ENCODE results near the gene RNF8.
"Not testable (repeated sequence)": the region's sequence is repeated elsewhere in the genome, so short reads cannot be mapped to it uniquely, and the experiment has no call there.

Gene RNF8

GRCh38 chr6:37396571-37397180 lies 42.9 kb downstream of the RNF8 start:
- DNase-seq (ENCODE audit: low read depth in 3 of 3, low spot score in 1 of 3), result no peak

- no peak for DNase-seq (ENCODE audit: low read depth in 3 of 3, low spot score in 1 of 3)
These were observed 45.3 kb downstream of the RNF8 start for GRCh38 chr6:37399131-37399530.

- no peak for DNase-seq (ENCODE audit: low read depth in 3 of 3, low spot score in 1 of 3)
These were observed 46.2 kb downstream of the RNF8 start for GRCh38 chr6:37399795-37400490.

DNA sequence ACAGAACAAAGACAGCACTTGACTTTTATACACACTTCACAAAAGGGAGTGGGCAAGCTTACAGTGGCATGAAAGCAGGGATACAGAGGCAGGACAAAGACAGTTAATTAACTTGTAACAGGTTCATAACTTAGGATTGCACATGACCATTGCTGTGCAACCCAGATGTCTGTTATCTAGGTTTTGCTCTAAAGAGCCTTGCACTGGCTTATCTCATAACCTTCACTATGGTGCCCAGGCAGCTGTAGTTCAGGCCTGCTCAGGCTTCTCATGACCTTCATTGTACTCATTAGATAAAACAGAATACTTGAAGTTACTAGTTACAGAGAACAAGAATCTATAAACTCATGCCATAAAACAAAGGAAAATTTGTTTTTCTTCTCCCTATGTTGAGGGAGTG lies 47.9 kb downstream of the RNF8 start:
- not testable (repeated sequence) for DNase-seq (ENCODE audit: low read depth in 3 of 3, low spot score in 1 of 3)

DNA sequence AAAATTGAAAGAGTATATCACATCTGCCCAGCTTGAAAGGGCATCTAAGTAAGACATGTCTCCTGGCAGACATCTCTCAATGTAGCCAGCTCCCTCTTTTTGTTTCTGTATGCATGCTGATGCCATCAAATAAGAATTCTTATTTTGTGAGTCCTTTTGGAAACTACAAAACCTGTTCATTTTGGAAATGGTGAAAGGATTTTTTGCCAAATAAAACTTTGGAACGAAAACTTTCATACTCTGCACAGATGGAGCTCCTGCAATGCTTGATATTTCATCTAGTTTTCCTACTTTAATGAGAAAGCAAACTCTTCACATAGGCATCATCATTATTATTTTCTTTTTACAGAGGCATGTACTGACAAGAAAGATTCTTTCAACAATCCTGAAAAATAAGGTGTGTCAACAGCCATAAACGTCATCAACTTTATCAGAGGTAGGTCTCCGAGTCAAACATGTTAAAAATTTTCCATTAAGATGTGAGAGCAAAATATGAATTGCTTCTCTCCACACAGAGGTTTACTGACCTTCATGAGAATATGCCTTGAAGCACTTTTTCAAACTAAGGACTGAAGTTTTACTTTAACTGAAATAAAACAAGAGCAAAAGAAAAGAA lies 53.1 kb downstream of the RNF8 start:
- DNase-seq (ENCODE audit: low read depth in 3 of 3, low spot score in 1 of 3), result no peak

GRCh38 chr6:37407948-37408347 lies 54.2 kb downstream of the RNF8 start:
- no peak for DNase-seq (ENCODE audit: low read depth in 3 of 3, low spot score in 1 of 3)

DNA sequence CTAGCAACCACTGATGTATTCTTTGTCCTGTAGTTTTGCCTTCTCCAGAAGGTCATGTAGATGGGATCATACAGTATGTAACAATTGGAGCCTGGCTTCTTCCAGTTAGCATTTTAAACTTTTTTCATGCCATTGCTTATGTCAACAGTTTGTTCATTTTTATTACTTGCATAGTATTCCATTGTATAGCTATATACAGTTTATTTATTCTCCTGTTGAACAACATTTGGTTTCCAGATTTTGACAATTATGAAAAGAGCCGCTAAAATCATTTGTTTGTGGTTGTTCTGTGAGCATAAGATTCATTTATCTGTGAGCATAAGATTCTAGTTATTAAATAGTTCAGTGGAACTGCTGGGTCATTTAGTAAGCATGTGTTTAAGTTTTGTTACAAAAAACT lies 55.7 kb downstream of the RNF8 start:
- no peak for DNase-seq (ENCODE audit: low read depth in 3 of 3, low spot score in 1 of 3)

DNA sequence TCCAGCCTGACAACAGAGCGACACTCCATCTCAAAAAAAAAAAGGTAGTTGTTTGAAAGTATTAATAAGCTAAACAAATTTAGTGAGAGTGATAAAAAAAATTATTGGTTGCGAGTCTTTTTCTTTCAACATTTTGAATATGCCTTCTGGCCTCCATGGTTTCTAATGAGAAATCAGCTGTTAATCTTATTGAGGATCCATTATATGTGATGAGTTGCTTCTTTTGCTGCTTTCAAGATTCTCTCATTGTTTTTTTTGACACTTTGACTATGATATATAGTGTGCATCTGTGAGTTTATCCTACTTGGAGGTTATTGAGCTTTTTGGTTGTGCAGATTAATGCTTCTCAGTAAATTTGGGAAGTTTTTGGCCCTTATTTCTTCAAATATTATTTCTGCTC lies 63.6 kb downstream of the RNF8 start:
- DNase-seq (ENCODE audit: low read depth in 3 of 3, low spot score in 1 of 3), result no peak

DNA sequence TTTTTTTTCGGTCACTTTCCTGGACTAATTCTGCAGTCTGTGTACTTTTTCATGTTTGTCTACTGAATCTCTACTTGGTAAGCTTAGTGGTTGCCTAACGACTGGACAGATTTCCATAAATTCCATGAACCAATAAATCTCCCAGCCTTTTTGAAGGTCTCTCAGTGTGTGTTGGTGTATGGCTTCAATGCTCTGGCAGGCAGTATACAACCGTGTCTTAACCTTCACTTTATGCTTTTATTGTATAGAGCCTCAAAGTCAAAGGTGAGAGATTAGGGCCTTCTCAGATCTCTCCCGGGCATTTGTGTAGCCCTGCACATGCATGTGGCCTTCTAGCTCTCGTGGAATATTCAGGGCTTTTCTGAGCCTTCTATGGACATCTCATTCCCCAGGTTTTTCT lies 64.9 kb downstream of the RNF8 start:
- DNase-seq (ENCODE audit: low read depth in 3 of 3, low spot score in 1 of 3), result no peak

GRCh38 chr6:37426058-37426944 lies 72.5 kb downstream of the RNF8 start:
- DNase-seq (ENCODE audit: low read depth in 3 of 3, low spot score in 1 of 3), result no peak

GRCh38 chr6:37426945-37427510 lies 73.2 kb downstream of the RNF8 start:
- DNase-seq (ENCODE audit: low read depth in 3 of 3, low spot score in 1 of 3), result no peak

DNA sequence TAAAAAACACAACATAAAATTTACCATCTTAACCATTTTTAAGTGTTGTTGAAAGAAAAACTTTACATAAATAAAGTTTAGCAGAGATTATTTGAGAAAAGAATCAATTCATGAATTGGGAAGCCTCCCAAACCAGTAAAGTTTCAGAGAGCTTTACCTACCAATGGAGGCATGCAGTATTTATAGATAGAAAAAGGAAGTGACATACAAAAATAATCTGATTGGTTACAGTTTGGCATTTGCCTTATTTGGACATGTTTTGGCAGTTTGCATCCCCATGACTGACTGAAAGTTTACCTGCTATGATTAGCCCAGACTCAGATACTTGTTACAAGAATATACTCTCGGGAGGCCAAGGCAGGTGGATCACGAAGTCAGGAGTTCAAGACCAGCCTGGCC lies 75.6 kb downstream of the RNF8 start:
- DNase-seq (ENCODE audit: low read depth in 3 of 3, low spot score in 1 of 3), result no peak

DNA sequence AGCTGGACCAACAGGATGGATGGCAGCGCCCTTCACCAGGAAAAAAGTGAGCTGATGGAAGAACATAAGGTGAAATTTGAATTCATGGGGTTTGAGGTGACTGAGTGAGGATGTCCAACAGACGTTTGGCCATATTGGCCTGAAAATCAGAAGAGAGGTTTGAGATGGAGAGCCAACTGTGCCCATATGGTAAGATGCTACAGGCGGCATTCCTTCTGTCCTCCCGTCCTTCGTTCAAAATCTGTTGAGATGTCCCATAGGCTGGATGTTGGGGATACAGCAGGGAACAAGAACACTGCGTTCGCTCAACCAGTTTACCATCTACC lies 78.8 kb downstream of the RNF8 start:
- no peak for DNase-seq (ENCODE audit: low read depth in 3 of 3, low spot score in 1 of 3)

DNA sequence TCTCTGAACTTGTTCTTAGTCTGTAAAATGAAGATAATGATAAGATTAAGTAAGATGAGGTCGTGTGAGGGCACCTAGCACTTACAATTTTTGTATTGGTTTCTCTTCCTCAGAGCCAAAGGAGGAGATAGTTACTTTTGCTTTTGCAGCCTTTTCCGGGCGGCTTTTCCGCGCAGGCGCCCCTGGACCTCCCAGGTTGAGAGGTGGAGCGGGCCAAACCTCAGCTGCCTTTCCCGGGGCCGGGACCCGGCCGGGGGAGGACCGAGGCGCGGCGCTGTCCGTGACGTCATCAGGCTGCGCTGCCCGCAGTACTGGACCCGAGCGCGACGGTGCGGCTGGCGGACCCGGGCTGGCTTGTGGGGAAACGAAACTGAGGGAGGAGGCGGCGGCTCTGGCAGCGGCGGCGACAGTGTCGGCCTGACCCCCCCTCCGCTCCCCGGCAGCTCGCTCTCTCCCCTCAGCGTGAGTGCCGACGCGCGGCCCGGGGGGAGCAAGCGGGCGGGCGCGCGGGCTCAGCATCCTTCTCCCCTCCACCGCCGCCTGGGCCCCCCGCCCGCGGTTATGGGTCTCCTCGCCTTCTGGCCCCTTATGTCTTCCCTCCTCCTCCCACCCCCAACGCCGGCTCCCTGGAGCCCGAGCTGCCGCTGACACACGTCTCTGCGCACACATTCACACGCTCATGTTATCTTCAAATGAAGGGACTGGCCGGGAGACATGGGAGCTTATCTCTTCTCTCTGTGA lies 79.3 kb downstream of the RNF8 start, which contains the start of gene CMTR1:
TSS of gene CMTR1 (plus strand) at position 306 of the 741 bp plus-strand sequence. CDS start 2,409 bp downstream, outside the sequence.
- peak; percentile 88 to 95 (median 90) for DNase-seq (ENCODE audit: low read depth in 3 of 3, low spot score in 1 of 3)

GRCh38 chr6:37433657-37434271 lies 80.0 kb downstream of the RNF8 start:
- peak in 2 of 3 donors; percentile 6 to 21 for DNase-seq (ENCODE audit: low read depth in 3 of 3, low spot score in 1 of 3)

DNA sequence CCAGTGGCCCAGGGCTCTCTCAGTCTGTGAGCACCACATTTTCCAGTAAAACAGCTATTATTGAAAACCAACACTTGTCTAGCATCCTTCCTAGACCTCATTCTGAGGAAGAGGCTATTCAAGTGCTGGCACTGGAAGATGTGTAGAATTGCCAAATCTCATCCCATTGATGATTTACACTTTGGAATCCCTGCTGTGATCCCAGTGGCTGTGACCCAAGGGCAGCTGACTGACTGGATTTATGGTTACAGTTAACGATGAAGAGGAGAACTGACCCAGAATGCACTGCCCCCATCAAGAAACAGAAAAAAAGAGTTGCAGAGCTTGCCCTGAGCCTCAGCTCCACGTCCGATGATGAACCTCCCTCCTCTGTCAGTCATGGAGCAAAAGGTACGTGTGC lies 81.6 kb downstream of the RNF8 start:
- DNase-seq (ENCODE audit: low read depth in 3 of 3, low spot score in 1 of 3), result no peak

GRCh38 chr6:37435816-37436215 lies 82.0 kb downstream of the RNF8 start:
- no peak for DNase-seq (ENCODE audit: low read depth in 3 of 3, low spot score in 1 of 3)

GRCh38 chr6:37438930-37439329 lies 85.1 kb downstream of the RNF8 start:
- no peak for DNase-seq (ENCODE audit: low read depth in 3 of 3, low spot score in 1 of 3)

DNA sequence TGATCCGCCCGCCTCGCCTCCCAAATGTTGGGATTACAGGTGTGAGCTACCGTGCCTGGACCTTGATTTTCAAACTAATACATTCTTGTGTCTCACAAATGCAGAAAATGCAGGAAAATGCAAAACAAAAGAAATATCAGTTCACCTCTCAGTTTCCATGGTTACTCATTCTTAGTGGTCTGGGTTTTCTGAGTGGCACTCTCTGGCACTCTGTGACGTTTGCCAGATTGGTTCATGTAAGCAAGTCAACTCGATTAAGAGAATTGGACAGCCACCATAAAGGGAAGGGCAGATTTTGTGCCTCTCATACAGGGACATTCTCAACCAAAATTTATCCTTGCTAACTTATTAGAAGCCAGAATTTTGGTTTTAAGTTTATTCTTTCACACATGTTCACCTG lies 87.9 kb downstream of the RNF8 start:
- DNase-seq (ENCODE audit: low read depth in 3 of 3, low spot score in 1 of 3), result no peak
